K562 (cell line): Measurements from ENCODE around the gene NCAPD2. TPM values are rescaled to one million over a fixed set of nuclear protein-coding genes. Genes with fewer than 3 reads are reported as not detected.

Experiments
- ATAC-seq: fragments of 200-7000 bp; cut with Tn5 transposase; 3 replicates; pipeline ENCODE4 v1.9.1; 2020; ENCODE audit warnings: moderate library complexity
- BruUV-seq: library from RNA; stranded (reverse); fragments of 400-500 nt; replicated peaks from 2 replicates; lab custom pipeline; 2021; lab: Mats Ljungman, UMichigan
- CTCF ChIA-PET: fragments of 300-600 bp; formaldehyde crosslinking; extraction: SDS; loops from one replicate; lab custom pipeline; 2021; ENCODE audit warnings: low intra/inter-chr PET ratio; lab: Yijun Ruan, JAX
- POLR2A ChIA-PET: fragments of 300-600, 350-650 bp; sonication (Branson Sonifier 250); formaldehyde crosslinking; extraction: SDS; loops from one replicate; lab custom pipeline; 2021; ENCODE audit warnings: antibody characterized with exemption, inconsistent platforms; lab: Yijun Ruan, JAX
- DNase-seq, 4 experiments: peaks; one replicate each; pipeline versions ENCODE4 v3.0.0 to v3.0.0-alpha.2; 2011 to 2018; ENCODE audit warnings: low spot score in 3 of 4, mixed read lengths in 3 of 4; ENCODE audit errors: extremely low read depth in 1 of 4
- FAIRE-seq: peaks from 2 replicates; lab custom pipeline; 2011; peaks lifted over from hg19 to GRCh38; lab: Jason Lieb, UNC
- H2AFZ ChIP-seq: 2 replicates; pipeline ENCODE4 v1.6.0; 2011; ENCODE audit warnings: low read depth, low read length, control low read depth, inconsistent platforms
- H3K27ac ChIP-seq: fragments of 200-600 bp; 3 replicates; pipeline ENCODE4 v1.8.0; 2011; ENCODE audit warnings: low read depth, mild to moderate bottlenecking, control low read depth, inconsistent platforms, low read length, moderate library complexity, mixed read lengths; ENCODE audit errors: extremely low read depth
- H3K27me3 ChIP-seq, 2 experiments: fragments of 300-600 bp in 1 of 2; 2 replicates in 1 of 2; 3 replicates in 1 of 2; pipeline versions ENCODE4 v1.6.0 to v1.8.0; 2011; ENCODE audit warnings: inconsistent platforms in 2 of 2, low read length in 2 of 2, mild to moderate bottlenecking in 1 of 2, mixed read lengths in 1 of 2, moderate library complexity in 1 of 2; ENCODE audit not compliant: control insufficient read depth in 2 of 2, insufficient read depth in 2 of 2
- H3K36me3 ChIP-seq: fragments of 300-600 bp; 3 replicates; pipeline ENCODE4 v1.8.0; 2011; ENCODE audit warnings: mild to moderate bottlenecking, low read length, inconsistent platforms; ENCODE audit not compliant: control insufficient read depth, insufficient read depth
- H3K4me1 ChIP-seq, 2 experiments: fragments of 200-600 bp in 1 of 2; replicated peaks in 1 of 2; 2 replicates in 1 of 2; 3 replicates in 1 of 2; pipeline versions ENCODE4 v1.5.1 to v1.8.0; 2011; ENCODE audit warnings: inconsistent platforms in 2 of 2, low read length in 2 of 2, mild to moderate bottlenecking in 1 of 2, mixed read lengths in 1 of 2, moderate library complexity in 1 of 2; ENCODE audit not compliant: control insufficient read depth in 2 of 2, insufficient read depth in 2 of 2
- H3K4me2 ChIP-seq: 2 replicates; pipeline ENCODE4 v1.6.1; 2011; ENCODE audit warnings: low read length, control low read depth, inconsistent platforms, mixed read lengths; ENCODE audit not compliant: insufficient read depth
- H3K4me3 ChIP-seq: fragments of 200-600 bp; sonication (generic), shearing (Covaris generic); 2 replicates; pipeline ENCODE4 v1.5.1; 2016; ENCODE audit warnings: control low read depth, inconsistent platforms
- H3K79me2 ChIP-seq: fragments of 200-600 bp; 3 replicates; pipeline ENCODE4 v1.8.0; 2011; ENCODE audit warnings: low read length, inconsistent platforms; ENCODE audit not compliant: control insufficient read depth, insufficient read depth
- H3K9ac ChIP-seq, 2 experiments: 2 replicates each; pipeline versions ENCODE4 v1.6.0 to v1.6.1; 2011; ENCODE audit warnings: low read depth in 2 of 2, low read length in 2 of 2, control low read depth in 1 of 2, inconsistent platforms in 1 of 2, mild to moderate bottlenecking in 1 of 2, mixed read lengths in 1 of 2; ENCODE audit not compliant: insufficient read depth in 1 of 2
- H3K9me1 ChIP-seq: one replicate; pipeline ENCODE4 v1.6.0; 2011; ENCODE audit warnings: inconsistent platforms, mild to moderate bottlenecking, low read length, moderate library complexity; ENCODE audit not compliant: control insufficient read depth, insufficient read depth
- H3K9me3 ChIP-seq: replicated peaks from 2 replicates; pipeline ENCODE4 v1.5.1; 2011; ENCODE audit warnings: low read depth, low read length, inconsistent platforms; ENCODE audit not compliant: control insufficient read depth, insufficient read depth
- H4K20me1 ChIP-seq: replicated peaks from 2 replicates; pipeline ENCODE4 v1.6.1; 2011; ENCODE audit warnings: low read length, inconsistent platforms, mixed read lengths; ENCODE audit not compliant: control insufficient read depth, insufficient read depth
- HMGN3 ChIP-seq: IDR thresholded peaks from 2 replicates; pipeline ENCODE4 v1.6.1; 2011; ENCODE audit warnings: borderline replicate concordance, low read depth, mild to moderate bottlenecking, mixed read lengths, low read length; ENCODE audit not compliant: insufficient read length; ENCODE audit errors: extremely low read depth
- JUN ChIP-seq, 2 experiments: sonication (generic) in 1 of 2; formaldehyde crosslinking in 1 of 2; IDR thresholded peaks; 2 replicates each; pipeline versions ENCODE4 v1.6.1 to v1.8.0; 2012 to 2022; ENCODE audit warnings: borderline replicate concordance in 2 of 2, mild to moderate bottlenecking in 2 of 2, improper control_type of control experiment in 1 of 2, low read depth in 1 of 2, low read length in 1 of 2, missing genetic modification reagents in 1 of 2
- KLF13 ChIP-seq: fragments of 450-650 bp; IDR thresholded peaks from 2 replicates; pipeline ENCODE4 v1.6.1; 2016; ENCODE audit warnings: missing genetic modification characterization, low read depth, mild to moderate bottlenecking, missing compliant biosample characterization, moderate library complexity, borderline replicate concordance
- NR2C2 ChIP-seq, 2 experiments: fragments of 200-800 bp in 1 of 2; sonication (Bioruptor generic) in 1 of 2; sonication (generic) in 1 of 2; formaldehyde crosslinking in 1 of 2; IDR thresholded peaks; 2 replicates each; pipeline versions ENCODE4 v1.6.1 to v1.8.0; 2016 to 2022; ENCODE audit warnings: mild to moderate bottlenecking in 1 of 2, missing compliant biosample characterization in 1 of 2, missing genetic modification characterization in 1 of 2, missing genetic modification reagents in 1 of 2
- RBFOX2 ChIP-seq: fragments of 200-400 bp; formaldehyde crosslinking; IDR thresholded peaks from 2 replicates; pipeline ENCODE4 v1.6.1; 2017; ENCODE audit warnings: low read depth, mild to moderate bottlenecking, low read length, moderate library complexity
- RBM39 ChIP-seq: fragments of 200-400 bp; formaldehyde crosslinking; optimal IDR thresholded peaks from 2 replicates; pipeline ENCODE3; 2018; ENCODE audit warnings: low read depth, low read length
- ZNF121 ChIP-seq: sonication (generic); formaldehyde crosslinking; conservative IDR thresholded peaks from 2 replicates; pipeline ENCODE4 v1.8.0; 2022; ENCODE audit warnings: missing genetic modification reagents
- WGBS: fragments of 100-300 bp; shearing (Covaris generic); methylation state at CpG from one replicate; pipeline ENCODE4 v1.1.6; 2016; ENCODE audit warnings: low coverage, mixed read lengths; ENCODE audit not compliant: insufficient coverage; ENCODE audit errors: missing lambda C conversion rate; 5-methylcytosine and 5-hydroxymethylcytosine counted together
- in situ Hi-C: fragments of 300-500 bp; cut with MboI; formaldehyde crosslinking; loops from 4 replicates; pipeline ENCODE4 v1.15.0; 2018; ENCODE audit warnings: inconsistent platforms, mixed read lengths
- intact Hi-C: fragments of 100-400 bp; cut with micrococcal nuclease; formaldehyde crosslinking; loops from 2 replicates; pipeline ENCODE4 v1.14.2; 2022
- polyA plus RNA-seq, 8 experiments: library from polyadenylated mRNA; depleted of rRNA in 4 of 8; stranded (reverse) in 5 of 8; unstranded in 3 of 8; fragments of >200 nt; fragmentation: Nextera tagmentation in 2 of 8; fragmentation: Illumina TruSeq in 1 of 8; extraction: Ambion mirVana in 2 of 8; extraction: Trizol in 1 of 8; gene quantifications; 2 replicates each; pipeline versions ENCODE4 v1.2.1 to v1.2.3, GENCODE V29; 2011 to 2014; ENCODE audit warnings: inconsistent platforms in 1 of 8, missing spikeins in 1 of 8
- total RNA-seq, 7 experiments: library from RNA; depleted of rRNA in 6 of 7; stranded (reverse); fragments of >200 nt in 6 of 7; fragmentation: Illumina TruSeq in 2 of 7; extraction: Trizol in 2 of 7; gene quantifications; 2 replicates each; pipeline versions ENCODE4 v1.2.1 to v1.2.3, GENCODE V29; 2011 to 2021; ENCODE audit warnings: low replicate concordance in 1 of 7
- TF ChIP-seq, protein P1 (sequence below): fragments of 450-650 bp; IDR thresholded peaks from 2 replicates; pipeline ENCODE4 v1.6.1; 2017; ENCODE audit warnings: mild to moderate bottlenecking, moderate library complexity

The NCAPD2 gene
- total and polyA plus RNA-seq, 9 of the 15 experiments (the other 6 are each of a cell fraction or from before 2014, with no cell fraction given) = 16.9 to 93.7 (median 68.3) TPM

DNA sequence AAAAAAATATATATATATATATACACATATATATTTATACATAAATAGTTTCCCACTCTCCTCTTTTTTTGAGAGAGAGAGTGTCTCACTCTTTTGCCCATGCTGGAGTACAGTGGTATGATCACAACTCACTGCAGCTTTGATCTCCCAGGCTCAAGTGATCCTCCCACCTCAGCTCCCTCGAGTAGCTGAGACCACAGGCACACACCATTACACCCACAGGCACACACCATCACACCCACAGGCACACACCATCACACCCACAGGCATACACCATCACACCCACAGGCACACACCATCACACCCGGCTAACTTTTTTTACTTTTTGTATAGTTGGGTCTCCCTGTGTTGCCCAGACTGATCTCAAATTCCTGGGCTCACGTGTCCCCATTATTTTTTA is 26.3 kb downstream of the NCAPD2 start (continued):
- TF ChIP-seq JUN (IDR thresholded peaks at IDR 0.05; ENCODE audit: borderline replicate concordance, low read depth, low read length) = no peak
- TF ChIP-seq JUN (CRISPR knock-in tag; IDR thresholded peaks at IDR 0.05; ENCODE audit: borderline replicate concordance) = no peak
- TF ChIP-seq, protein P1, sequence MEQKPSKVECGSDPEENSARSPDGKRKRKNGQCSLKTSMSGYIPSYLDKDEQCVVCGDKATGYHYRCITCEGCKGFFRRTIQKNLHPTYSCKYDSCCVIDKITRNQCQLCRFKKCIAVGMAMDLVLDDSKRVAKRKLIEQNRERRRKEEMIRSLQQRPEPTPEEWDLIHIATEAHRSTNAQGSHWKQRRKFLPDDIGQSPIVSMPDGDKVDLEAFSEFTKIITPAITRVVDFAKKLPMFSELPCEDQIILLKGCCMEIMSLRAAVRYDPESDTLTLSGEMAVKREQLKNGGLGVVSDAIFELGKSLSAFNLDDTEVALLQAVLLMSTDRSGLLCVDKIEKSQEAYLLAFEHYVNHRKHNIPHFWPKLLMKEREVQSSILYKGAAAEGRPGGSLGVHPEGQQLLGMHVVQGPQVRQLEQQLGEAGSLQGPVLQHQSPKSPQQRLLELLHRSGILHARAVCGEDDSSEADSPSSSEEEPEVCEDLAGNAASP = no peak
- TF ChIP-seq KLF13 = no peak
- TF ChIP-seq RBM39 = no peak
- TF ChIP-seq HMGN3 = no peak
- TF ChIP-seq NR2C2 (CRISPR knock-in tag; IDR thresholded peaks at IDR 0.05) = no peak
- no peak for TF ChIP-seq NR2C2 (tag; IDR thresholded peaks at IDR 0.05)

DNA sequence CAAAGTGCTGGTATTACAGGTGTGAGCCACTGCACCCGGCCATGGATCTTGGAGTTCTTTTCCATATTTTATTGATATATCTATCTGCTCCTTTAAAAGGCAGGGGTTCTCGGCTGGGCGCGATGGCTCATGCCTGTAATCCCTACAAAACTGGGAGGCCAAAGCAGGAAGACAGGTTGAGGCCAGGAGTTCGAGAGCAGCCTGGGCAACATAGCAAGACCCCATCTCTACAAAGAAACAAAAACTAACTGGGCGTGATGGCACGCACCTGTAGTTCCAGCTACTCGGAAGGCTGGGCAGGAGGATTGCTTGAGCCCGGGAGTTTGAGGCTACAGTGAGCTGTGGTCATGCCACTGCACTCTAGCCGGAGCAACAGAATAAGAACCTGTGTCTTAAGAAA is 28.3 kb downstream of the NCAPD2 start:
- WGBS = 91% methylated on average over 10 of the region's 10 CpGs
- BruUV-seq = no TSS peak

More for the DNA sequence above, 28.3 kb downstream of the NCAPD2 start:
- Histone ChIP-seq H3K27ac (no peak overlapping the region), H3K9ac (no peak overlapping the region), H3K4me2 (no peak overlapping the region), H2AFZ (no peak overlapping the region), H3K9me3 (no peaks in the 10 kb centered on the region), H3K4me1 (no peaks in the 10 kb centered on the region), H3K27me3 (no peaks in the 10 kb centered on the region), H3K4me3 (no peak overlapping the region), H3K79me2 (no peaks in the 10 kb centered on the region), H3K36me3 (peaks cover 96% of the 10 kb centered on the region), H4K20me1 (no peaks in the 10 kb centered on the region), H3K9me1 (no peaks in the 10 kb centered on the region)
- intact Hi-C loops (no loop called here), in situ Hi-C loops (no loop called here)
- CTCF ChIA-PET = no interaction called here
- POLR2A ChIA-PET = no interaction called here
- no peak for FAIRE-seq
- no peak for DNase-seq
- TF ChIP-seq RBFOX2 (no peak), ZNF121 (CRISPR knock-in tag) (peak; percentile 46)
- ATAC-seq = no peak
